ENCODE results near the gene BCOR.

The BCOR gene

DNA sequence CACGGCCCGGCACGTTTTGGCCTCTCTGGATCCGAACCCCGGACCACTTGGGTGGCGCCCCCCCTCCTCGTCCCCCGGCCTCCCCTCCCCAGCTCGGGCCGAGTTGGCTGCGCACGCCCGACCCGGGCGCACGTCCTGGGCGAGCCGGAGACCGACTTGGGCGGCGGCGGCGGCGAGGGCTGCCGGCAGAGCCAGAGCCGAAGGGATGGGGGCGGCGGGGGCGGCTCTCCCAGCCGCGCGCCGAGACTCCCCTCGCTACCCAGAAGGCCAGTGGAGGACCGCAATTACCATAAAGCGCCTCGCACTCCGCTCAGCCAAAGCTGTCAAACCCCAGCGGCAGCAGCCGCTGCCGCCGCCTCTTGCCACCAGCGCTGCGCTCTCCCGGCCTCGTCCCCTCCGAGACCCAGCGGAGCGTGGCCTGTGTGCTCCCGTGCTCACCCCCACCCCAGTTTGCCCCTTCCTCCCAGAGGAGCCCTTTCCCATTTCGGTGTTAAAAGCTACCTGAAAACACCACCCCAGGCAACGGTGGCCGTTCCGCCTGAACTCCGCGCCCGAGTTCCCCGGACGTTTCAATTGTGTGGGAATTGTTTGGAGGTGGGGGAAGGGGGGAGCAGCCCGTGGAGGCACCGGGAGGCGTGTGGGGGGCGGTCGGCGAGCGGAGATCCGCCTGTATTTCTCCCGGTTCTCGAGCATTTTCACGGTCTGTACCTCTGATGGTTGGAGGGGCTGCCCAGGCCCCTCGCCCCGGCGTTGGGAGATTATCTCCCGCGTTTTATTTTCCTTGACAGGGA lies 701 bp upstream of the BCOR start:
- DNase-seq (ENCODE audit: low read depth, low spot score) = no peak

DNA sequence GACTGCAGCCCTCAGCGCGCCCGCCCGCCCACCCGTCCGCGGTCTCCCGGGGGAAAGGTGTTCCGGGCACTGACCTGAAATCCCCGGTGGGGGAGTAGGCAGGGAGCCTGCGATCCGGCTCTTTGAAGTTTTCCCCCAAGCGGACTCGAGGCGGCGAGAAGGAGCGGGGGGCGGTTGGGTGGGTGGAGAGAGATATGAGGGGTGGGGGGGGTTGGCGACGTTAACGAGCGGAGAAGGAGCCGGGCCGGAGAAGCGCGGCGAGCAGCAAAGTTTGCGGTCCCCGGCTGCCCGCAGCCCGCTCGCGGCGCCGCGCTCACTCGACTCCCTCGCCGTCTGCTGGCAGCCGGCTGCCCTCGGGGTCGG lies 636 bp downstream of the BCOR start:
- DNase-seq (ENCODE audit: low read depth, low spot score) = no peak

DNA sequence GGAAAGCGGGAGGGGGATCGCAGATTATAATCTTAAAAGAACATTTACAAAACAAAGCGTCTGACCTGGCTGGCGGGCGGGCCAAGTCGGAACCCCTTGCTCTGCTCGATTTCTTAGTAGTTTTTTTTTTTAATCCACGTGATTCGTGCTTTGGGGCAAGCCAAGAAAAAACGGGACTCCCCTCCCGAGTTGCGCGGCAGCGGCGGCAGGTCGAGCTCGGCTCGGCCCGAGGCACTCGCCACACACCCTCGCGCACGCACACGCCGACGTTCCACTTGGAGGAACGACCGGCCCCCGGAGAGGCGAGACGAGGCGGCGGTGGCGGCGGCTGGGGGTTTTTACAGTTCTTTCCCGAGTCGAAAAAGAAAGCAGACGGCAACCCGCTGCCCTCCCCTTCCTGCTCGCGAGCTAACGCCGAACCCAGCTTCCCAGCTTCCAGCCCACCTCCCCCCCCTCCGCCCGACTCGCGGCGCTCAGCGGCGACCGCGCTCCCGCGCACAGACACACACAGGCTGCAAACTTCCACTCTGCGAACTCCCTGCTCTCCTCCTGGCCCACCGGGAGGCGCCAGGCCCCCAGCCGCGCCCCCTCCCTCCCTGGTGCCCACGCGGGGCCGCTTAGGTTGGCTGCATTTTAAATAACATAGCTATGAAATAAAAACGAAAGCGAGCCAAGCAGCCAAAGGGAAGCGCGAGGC lies 1.2 kb downstream of the BCOR start:
- no peak for DNase-seq (ENCODE audit: low read depth, low spot score)

DNA sequence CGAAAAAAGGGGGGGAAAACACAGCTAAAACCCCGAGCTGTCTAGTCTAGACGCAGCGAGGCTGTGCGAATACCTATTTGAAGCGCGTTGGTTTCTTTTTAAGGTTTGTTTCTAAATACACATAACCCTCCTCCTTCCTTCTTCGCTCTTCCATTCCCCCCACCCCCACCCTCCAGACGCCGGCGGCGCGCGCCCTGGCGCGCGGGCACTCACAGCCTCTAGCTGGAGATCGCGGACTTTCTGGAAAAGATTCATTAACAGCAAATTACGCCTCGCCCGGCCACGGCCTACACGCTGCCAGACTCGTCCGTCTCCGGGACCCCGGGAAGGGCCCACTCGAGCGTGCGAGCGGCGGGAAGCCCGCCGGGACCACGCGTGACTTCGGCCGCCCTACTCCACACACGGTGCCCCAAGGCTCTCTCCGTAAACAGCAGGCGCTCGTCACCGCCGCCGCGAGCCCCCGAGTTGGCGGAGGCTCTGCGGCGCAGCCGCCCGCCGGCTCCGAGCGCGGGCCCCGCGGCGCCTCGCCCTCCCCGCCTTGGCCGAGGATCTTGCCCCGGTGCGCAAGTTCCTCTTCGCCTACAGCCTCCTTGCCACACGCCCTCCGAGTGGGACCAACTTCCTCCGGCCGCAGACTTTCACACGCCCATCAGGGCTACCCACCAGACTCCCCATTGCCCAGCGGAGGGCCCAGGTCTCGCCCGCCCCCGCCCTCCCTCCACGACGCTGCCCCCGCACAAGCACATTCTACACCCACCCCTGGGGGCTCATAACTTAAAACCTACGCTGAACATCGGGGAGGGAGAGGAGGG lies 2.0 kb downstream of the BCOR start:
- DNase-seq (ENCODE audit: low read depth, low spot score) = no peak

DNA sequence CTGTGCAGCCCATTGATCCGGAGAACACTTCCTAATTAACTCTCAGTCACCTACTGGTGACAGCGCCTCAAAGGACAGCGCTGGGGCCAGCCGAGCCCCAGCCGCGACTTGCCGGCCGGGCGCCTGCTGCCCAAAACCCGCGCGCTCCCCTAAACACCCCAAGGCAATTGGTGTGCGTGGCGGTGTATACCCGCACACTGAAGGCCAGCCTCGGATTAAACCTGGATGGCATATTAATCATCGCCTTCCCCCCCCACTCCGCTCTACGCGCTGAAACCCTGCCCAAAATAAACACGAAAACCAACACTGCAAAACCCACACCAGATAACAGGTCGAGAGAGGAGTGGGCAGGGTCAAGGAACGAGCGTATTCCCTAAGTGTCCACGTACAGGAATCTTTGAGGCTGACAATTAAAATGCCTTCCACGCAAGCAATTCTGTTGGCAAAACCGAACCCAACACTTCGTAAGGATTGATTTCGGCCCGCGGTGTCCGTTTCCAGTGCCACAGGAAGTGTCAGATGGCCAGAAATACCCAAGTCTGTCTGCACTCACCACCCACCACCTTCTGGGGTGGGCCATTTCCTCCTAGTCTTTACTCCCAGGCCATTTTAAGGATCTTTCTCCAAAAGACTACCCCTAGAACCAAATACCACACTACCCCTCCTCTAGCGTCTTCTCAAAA lies 2.7 kb downstream of the BCOR start:
- DNase-seq (ENCODE audit: low read depth, low spot score) = no peak

DNA sequence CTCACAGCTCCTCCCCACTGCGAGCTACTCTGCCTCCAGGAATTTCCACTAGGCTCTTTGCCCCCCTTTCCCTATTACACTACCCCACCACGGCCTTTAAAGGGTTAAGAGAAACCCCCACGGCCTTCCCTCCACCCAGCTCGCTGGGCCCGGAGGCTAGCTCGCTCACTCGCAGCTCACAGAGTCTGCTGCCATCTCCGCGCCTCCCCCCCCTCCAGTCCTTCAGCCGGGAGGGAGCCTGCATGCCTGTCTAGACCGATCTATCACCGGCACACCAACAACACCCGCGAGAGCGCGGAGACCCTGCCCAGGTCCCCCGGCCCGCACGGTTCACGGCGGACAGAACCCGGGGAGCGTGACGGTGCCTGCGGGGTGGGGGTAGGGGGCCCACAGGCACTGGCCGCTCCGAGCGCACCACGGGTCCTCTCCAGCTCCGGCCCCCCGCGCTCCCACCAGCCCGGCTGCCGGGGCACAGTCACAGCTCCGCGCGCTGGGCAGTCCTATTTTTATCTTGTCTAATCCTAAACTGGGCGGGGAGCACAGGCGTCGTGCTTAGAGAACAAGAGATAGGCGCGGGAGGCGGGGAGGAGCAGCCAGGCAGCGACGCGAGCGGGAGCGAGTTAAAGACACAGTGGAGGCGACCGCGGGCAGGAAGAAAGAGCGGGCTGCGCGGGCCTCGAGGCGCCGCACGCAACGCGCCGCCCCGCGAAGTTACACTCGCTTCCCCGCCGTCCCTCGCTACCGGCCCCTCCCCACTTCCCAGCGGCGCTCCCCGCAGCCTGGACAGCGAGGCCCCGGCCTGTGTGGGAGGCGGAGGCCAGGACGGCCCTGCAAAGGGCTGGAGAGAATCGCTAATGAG lies 3.5 kb downstream of the BCOR start:
- DNase-seq (ENCODE audit: low read depth, low spot score) = no peak

DNA sequence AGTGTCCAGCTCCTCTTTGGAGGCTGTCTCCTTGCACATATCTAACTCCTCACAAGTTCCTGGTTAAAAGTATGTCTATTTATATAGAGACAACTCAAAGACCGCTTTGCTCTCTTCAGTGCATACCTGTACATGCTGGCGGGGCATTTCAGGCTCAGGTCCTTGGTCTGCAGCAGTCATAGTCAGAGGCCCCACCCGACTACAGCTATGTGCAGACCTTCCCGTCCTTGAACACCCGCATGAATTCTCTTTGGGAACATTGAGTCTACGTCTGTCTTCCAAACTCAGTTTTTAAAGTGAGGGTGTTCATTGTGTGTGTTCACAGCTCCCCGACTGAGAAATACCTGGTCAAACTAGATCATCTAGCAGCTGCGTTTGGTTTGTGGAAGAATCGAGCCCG lies 4.2 kb downstream of the BCOR start:
- no peak for DNase-seq (ENCODE audit: low read depth, low spot score)

DNA sequence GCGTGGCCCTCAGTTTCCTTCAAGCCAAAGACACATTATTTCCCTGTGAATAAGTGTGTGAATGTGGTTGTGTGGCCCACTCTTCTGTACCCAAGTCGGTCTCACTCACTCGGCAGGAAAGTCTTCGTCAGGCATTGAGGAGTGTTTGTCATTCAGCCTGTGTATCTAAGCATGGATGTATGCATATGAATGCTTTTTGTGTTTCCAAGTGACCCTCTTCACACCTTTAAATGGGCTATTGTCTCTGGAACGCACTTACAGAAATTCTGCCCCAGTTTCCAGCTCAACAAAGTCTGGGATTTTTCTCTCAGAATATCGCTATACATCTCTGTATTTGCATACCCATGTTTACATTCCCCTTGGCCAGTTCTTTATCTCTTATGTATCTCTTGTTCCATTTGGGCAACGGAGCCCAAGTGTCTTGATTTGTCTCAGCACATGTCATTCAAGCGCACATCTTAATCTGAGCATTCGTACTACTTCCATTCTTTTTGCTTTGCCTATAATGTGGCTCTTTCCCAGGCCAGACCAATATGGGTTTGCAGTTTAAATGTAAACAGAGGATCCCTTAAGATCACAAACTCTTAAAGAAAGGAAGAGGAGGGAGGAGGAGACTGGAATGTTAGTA lies 4.8 kb downstream of the BCOR start:
- no peak for DNase-seq (ENCODE audit: low read depth, low spot score)

DNA sequence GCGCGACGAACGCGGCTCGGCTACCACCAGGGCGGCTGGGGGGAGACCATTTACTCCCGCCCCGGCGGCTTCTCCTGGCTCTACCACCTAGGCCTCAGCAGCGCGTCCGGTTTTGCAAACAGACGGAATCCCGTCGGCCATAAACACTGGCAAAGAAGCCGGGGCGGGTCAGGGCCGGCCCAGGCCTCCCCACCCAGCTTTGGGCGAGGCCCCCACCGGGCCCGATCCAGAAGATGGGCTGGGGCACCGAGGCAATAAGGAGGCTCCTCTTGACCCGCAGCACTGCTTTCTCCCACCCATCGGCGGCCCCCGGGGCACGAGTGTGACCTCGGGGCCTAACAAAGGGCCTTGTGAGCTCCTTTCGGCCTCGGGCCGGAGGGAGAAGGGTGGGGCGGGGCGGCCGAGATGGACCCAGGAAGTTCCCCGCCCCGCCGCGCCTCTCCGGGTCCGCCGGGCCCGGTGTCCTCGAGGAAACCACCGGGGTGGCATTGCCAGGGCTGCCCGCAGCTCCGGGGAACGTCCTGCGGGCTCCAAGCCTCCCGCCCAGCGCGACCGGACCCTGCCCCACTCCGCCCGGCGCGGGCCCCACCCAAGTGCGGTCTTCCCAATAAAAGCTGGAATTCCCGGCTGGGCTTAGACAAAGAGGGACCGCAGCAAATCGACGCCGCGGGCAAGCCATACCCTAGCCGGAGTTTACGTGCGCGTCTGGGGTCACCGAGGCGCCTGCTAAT lies 5.9 kb downstream of the BCOR start:
- DNase-seq (ENCODE audit: low read depth, low spot score) = no peak

DNA sequence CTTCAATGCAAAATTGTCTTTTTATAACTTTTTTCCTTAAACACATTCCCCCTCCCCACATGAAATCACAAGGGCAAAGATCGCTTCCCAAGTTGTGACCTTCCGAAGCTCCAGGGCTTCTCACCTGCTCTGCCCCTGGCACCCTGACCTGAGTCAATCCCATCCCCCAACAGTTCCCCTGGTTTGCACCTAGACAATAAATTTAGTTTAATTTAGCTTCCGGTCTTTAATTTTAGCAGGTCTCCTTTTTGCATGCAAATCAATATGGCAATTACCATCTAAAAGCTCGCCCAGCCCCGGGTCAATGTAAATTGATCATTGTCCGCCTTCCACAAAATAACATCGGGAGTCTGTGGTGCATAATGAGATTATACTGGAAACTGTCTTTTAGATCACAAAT lies 6.8 kb downstream of the BCOR start:
- DNase-seq (ENCODE audit: low read depth, low spot score) = no peak

DNA sequence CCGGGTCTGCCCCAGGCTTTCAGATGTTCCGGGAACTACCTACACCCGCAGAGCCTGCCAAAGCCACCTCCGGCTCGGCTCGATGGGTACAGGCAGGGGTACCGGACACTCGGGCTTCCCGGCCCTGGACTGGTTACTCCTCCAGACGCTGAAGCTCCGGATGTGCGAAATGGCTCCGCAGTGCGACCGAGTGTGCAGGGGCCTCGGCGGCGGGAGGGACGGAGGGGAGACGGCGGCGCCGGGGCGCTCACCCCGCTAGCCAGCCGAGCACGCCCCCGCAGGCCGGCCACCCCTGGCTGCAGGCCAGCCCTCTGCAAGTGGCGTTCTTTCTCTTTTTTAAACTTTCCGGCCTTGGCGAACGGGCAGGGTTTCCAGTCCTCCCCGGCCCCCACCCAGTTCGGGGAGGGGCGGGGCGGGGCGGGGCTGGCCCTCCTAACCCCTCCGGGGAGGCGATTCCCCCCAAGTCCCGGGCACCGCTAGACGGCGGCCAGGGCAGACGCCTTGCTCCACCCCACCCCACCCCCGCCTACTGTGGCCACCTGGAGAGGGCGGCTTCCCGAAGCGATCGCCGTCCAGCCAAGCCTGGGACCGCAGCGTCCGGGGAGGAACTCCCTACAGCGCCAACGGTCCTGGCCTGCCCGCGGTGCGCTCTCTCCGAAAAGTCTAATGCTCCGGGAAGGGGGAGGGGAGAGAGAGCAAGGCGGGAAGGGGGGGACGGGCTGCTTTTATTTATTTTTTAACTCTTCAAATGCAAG lies 7.5 kb downstream of the BCOR start:
- no peak for DNase-seq (ENCODE audit: low read depth, low spot score)

DNA sequence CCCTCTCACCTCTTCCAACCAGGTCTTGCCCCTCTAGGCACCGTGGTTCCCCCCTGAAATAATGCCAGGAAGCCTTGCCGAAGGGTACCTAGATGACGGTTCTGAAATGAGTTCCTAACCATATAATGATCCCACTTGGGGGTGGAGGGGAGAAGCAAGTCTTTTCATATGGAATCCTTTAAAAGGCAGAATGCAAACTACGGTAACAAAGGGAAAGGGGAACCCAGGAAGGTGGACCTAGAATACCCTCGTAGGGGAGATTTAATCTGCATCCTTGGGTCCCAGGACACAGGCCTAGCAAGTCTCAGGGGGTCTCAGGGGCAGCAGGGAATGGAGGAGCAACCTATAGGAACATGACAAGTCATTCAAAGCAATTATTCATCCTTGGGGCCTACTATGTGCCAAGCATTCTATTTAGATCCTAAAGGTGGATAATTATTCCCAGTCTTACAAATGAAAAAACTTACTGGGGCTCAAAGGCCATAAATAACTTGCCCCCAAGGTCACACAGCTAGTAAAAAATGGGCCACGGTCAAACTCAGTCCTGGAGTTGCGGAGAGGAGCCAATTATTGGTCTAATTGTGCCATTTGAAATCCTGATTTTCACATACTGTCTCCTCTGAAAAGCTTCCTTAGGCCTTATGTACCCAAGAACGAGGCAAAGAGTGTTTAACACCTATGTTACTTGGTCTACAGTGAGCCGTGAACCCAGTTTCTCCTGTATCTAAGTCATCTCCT lies 8.8 kb downstream of the BCOR start:
- DNase-seq (ENCODE audit: low read depth, low spot score) = no peak

DNA sequence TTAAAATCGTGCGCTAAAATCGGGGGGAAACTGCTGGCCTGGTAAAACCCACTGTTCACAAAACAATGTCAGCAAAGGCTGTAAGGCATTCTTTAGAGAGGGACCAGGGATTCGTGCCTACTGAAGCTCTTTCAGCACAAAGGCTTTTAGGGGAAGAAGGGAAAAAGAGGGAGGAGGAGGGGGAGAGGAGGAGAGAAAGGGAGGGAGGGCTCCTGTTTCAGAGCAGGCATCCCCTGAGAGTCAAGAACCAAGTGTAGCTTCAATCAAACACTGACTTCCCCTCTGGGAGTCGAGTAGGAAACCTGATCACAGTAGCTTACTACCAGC lies 9.5 kb downstream of the BCOR start:
- DNase-seq (ENCODE audit: low read depth, low spot score) = no peak

DNA sequence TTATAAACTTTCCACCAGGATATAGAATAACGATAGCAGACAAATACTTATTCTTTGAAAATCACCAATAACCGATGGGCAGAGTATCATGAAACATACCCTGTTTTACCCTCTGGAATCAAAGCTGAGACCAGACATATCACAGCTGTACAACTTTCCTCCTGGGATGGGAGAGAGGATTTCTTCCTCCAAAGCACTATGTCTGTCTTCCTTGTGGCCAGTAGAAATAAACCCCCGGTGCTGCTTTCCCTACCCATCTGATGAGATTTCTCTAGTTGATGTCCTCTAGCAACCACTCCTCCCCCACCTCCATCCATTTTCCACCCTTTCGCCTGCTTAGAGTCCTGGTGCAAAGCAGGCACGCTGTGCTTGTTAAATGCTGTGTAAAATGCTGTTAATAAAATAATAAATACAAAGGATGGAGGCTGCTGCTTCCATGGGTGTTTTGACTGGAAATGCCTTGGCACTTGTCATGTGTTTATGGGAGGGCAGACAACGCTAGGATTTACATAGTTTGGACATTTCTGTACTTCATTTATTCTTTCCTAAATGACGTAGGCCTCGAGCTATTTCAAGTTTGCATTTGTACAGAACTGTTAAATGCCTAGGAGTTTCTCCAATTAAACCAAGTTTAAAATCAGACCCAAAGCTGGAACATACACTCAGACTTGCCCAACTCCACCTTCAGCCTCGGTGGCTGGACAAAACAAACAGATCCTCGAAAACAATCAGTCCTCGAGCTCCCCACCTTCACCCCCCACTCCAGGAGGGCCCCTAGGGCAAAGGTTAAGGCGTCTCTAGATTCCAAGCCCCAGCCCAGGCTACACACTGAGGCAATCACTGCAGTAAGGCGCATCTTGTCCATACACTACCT lies 10.1 kb downstream of the BCOR start:
- no peak for DNase-seq (ENCODE audit: low read depth, low spot score)

DNA sequence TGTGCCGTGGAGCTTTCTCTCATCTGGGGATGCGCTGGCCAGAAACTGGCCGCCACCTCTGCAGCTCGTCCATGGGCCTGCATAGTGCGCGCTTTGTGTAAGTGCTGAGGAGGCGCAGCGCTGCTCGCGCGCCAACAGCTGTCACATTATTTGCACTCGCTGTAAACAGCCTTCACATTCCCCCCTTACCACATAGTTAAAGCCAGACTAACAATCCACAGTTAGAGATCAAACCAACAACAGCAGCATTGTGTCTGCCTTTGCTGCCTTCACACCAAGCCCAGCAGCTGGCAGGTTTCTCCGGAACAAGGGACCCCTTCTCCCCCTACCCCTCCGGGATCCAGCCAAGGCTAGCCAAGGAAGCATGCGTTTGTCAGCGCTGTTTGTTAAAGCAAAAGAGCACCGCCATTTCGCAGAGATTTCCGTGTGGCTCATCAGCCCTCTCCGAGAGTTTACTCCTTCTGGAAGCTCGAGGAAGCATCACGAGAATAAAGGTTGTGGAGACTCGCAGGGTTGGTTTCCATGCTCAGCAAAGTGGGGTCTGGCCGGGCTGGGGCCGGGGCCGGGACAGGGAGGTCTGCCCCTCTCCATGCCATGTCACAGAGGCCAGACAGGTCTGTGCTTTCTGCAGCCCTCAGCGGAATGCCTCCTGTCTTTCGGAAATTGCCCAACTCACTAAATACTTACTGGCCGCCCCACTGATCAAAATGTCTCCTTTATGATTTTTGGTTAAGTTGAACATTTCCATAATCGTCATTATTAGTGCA lies 11.0 kb downstream of the BCOR start:
- no peak for DNase-seq (ENCODE audit: low read depth, low spot score)

DNA sequence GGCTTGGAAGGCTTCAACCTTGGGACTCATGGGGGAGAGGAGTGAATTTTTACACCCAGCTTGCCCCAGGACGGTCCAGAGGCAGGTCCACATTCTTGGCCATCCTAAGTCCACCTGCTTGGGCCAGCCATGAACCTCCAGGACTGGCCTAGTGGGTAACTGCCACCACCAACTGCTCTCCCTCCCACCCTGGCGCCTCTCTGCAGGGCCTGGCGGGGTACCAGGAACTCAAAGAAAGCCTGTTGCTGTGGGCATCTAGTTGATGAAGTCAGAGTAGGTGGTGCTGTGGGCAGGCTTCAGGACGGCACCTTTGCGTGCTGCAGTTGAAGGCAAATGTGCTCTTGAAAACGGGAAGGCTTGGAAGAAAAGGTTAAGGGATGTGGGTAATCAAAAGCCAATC lies 12.0 kb downstream of the BCOR start:
- no peak for DNase-seq (ENCODE audit: low read depth, low spot score)

DNA sequence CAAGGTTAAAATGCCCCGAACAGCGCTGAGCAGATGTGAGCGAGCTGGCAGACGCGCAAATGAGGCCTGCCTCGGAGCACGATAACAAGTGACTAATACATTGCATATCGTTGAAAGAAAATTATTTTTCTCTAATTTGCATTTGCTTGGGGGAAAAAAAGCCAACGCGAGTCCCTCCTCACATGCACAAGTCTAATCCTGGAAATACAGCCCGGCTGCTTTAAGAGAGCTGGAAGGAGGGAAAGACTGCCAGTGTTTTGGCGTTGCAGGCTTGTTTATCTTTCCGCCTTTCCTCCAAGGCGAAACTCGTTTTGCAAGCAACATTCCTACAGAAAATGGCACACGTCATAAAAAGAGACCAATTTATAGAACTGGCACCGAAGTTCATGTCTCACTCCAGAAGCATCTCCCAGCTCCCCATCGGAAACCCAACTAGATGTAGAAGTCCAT lies 12.6 kb downstream of the BCOR start:
- no peak for DNase-seq (ENCODE audit: low read depth, low spot score)

All from brain pericyte (primary cell).